HG03469 (cell line): ENCODE data around the gene TMEM89.

Source experiments
- ATAC-seq: cut with Tn5 transposase; IDR thresholded peaks from one replicate; pipeline ENCODE4 v1.9.1; 2021; ENCODE audit warnings: mild to moderate bottlenecking, moderate library complexity, moderate number of reproducible peaks; ENCODE audit not compliant: unreplicated experiment

The TMEM89 gene

DNA sequence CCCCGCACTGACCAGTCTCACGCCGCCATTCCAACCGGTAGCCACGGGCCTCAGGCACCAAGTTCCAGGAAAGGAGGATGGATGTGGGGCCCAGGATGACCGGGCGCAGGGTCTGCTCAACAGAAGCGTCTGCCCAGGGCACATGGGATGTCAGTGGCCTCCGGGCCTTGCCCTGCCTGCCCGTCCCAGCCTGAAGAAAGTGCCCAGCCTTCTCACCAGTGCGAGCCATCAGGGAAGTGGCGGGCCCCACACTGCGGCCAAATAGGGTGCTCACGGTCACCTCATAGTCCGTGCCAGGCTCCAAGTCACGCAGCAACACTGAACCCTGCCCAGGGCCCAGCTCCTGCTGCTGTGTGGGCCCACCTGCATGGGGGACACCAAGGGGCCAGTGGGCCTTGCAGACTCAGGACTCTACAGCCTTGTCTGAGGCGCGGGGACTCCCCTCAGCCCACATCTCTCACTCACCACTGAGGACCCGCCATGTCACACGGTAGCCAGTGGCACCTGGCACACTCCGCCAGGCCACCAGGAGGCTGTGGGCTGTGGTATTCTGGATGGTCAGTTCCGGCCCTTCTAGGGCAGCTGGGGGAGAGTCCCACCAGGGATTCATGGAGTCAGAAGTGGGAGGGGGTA, 29.6 kb downstream of the TMEM89 start:
- ATAC-seq = no peak

DNA sequence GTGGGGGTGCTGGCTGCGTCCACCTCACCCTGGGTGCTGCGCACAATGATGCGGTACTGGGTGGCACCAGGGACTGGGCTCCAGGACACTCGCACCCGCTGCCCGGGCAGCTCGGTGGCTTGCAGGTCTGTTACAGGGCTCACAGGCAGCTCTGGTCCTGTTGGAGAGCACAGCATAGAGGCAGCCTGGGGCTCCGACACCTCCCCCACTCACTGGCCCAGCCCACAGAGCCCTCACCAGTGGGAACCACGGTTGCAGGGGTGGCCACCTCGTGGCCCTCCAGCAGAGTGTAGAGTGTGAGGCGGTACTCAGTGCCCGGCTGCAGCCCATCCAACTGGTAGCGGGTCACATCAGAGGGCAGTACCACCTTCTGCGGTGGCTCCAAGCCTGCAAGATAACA, 30.1 kb downstream of the TMEM89 start:
- ATAC-seq = no peak

DNA sequence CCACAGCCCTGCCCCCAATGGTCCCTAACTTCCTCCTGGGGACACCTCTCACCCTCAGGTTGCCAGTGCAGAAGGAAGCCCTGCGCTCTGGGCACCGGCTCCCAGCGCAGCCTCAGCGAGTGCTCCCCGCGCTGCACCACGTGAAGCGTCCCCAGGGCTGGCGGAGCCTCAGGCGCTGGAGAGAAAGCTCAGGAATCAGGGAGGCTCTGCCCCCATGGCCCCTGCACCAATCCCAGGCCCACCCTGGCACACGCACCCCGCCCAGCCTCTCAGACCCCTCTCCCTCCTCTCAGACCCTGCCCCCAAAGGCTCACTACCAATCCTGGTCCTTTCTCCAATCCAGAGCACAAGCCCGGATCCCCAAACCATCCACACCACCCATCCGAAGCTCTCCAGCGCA, 33.3 kb downstream of the TMEM89 start:
- ATAC-seq = no peak

DNA sequence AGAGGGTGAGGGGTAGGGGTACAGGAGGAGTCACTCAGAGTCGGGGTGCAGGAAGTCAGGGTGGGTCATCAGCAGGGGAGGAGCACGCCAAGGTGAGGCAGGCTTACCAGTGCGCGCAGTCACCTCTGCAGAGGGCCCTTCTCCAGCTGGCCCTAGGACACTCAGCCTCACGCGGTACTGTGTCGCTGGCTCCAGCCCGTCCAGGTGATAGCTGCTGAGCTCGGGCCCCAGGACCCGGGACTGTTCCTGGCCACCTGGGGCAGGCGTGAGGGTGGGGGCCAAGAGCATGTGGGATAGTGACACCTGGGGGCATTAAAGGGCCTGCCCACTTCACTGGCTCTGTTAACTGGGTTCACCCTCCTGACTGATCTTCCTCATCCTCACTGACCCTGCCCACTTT, 33.9 kb downstream of the TMEM89 start:
- ATAC-seq = no peak

DNA sequence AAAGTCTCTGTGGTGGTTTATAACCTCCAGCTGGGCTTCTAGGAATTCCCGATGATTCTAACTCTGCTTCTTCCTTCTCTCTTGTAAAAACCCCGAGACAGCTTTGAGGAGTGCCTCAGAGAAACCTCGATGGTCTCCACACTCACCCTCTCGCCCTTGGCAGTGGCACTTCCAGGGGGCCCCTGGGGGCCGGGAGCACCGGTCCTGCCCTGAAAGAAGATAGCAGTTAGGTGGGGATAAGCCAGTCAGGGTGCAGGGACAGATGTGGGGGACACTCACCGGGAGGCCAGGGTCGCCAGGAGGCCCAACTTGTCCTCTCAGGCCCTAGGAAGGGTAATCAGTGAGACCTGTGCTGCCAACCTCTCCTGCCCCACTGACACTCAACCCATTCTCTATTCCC, 36.2 kb downstream of the TMEM89 start:
- no peak for ATAC-seq

DNA sequence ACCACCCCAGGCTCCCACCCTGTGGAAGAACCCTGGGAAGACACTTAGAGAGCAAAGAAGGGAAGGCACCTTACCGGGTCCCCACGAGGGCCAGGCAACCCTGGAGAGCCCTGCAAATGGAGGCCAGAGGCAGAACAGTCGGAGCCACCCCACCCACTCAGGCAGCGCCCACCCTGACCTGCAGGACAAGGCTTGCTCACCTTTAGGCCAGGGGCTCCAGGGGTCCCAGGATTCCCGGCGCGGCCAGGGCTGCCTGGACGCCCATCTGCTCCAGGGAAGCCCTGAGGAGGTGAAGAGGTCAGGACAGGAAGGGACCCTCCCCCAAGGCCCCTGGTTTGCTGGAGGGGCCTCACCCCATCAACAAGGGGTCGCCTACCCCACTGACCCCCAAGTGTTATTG, 36.7 kb downstream of the TMEM89 start:
- no peak for ATAC-seq

DNA sequence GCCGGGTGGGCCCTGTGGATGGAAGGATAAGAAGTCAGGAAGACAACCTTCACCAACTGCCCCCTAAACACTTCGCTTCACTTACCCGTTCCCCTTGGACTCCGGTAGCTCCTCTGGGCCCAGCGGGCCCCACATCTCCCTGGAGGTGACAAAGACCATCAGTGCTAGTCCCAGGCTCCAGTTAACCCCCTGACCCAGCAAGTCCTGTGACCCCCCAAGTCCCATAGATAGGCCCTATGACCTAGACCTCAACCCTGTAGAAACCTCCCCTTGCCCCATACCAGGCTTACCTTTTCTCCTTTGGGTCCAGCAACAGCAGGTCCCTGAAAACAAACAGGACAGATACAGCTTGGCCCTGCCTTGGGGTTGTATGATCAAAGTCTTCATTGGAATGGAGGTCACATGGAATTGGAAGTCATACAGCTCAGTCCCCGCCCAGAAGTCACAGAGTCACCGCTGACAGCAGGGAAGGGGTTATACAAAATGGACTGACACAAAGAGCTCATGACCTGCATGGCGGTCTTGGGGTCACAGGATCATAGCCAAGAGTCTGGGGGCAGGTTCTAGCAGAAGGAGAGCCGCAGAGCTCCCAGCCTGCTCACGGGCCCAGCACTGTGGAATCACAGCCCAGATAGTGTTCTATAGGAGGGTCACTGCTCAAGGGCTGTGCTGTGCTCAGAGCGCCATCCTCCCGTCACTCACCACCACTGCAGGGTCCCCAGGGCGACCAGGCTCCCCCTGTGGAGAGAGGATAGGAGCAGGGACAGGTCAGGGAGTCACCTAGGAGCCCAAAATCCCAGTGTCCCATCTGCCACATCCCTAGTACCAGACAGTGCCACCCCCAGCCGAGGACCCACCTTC, 39.7 kb downstream of the TMEM89 start:
- ATAC-seq = no peak

DNA sequence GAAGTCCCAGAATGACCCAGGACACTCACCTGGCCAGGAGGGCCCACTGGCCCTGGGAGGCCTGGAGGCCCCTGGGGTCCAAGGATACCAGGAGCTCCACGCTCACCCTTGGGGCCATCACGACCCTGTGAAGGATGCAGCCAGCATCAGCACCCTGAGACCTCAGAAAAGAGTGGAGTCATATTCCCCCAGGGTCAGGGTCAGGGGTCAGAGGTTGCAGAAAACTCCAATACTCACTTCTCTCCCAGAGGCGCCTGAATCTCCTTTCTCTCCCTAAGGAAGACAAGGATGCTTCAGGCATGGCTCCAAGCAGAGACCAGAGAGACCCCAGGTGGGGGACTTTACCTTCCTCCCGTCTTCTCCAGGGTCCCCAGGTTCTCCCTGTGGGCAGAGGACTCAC, 44.9 kb downstream of the TMEM89 start:
- ATAC-seq = no peak

DNA sequence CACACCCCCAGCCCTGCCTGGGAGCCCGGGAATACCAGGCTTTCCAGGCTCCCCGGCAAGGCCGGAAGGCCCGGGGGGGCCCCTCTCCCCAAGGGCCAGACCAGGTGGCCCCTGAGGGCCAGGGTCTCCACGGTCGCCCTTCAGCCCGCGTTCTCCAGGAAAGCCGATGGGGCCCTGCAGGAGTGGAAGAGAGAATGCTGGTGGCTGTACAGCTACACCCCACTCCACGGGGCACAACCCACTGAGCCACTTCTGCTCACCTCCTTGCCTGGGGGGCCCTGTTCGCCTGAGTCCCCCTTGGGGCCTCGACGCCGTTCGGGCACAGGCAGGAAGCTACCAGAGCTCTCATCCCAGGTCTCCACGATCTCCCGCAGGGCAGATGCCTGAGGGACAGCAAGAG, 46.2 kb downstream of the TMEM89 start:
- no peak for ATAC-seq

DNA sequence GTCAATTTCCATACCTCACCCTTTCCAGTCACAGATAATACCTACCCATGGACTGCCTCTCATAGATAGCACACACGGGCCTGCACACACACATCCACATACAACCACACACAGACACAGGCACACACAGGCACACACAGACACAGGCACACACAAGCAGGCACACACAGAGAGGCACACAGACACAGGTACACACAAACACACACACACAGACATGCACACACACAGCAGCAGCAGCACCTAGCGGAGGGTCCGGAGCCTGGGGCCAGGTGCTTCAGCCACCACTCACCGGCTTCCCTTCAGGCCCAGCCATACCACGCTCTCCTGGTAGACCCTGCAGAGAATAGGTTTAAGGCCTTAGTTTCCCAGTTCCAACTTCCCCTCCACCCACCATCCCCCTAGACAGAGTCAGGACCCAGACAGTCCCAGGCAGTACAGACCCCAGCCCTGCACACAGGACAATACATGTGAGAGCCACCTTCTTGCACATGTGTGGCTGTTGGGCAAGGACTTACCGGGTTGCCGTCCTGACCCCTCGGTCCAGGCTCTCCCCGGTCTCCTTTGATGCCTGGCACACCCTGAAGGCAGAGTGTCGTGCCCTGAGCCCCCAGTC, 47.5 kb downstream of the TMEM89 start:
- no peak for ATAC-seq

DNA sequence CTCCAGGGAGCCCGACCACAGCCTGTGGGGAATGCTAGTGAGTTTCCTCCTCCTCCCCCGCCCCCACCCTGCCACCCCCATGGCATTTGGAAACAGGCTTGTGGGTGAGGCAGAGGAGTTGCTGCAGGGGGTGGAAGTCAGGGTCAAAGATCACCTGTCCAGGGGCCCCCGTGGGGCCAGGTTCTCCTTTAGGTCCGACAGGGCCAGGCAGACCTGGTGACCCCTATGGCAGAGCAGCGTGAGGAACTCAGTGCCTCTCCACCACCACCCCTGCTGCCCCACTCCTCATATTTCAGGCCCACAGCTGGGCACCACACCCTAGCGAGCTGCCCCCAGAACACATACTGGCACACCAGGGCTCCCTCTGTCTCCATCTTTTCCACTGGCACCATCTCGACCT, 49.1 kb downstream of the TMEM89 start:
- ATAC-seq = no peak

DNA sequence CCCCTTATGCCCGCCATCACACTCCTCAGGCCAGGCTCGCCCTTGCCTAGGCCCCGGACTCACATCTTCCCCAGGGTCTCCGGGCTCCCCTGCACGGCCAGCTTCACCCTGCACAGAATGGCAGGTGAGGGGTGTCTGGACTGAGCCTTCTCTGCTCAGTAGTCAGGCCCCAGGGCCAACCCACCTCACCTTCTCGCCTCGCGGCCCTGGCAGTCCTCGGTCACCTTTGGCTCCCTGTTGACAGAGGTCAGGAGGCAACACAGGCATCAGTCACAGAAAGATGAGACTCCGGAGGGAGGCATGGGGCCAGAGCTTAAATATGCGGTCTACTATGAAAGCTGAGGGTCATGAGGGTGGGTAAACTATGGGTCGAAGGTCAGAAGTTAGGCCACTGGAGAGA, 49.6 kb downstream of the TMEM89 start:
- ATAC-seq = no peak
